HFFc6 (cell line): ENCODE results near the gene WDR35. TPM values are rescaled to one million over a fixed set of nuclear protein-coding genes. Genes with fewer than 3 reads are reported as not detected.
"Not testable (repeated sequence)": the region's sequence is repeated elsewhere in the genome, so short reads cannot be mapped to it uniquely, and the experiment has no call there.

ENCODE experiments used
- DNase-seq: peaks from one replicate; pipeline ENCODE4 v3.0.0-alpha.2; 2018
- H3K27ac Mint-ChIP-seq: 2 replicates; pipeline ENCODE4 v1.8.0; 2020; ENCODE audit warnings: mild to moderate bottlenecking, mixed read lengths
- H3K27me3 Mint-ChIP-seq: 2 replicates; pipeline ENCODE4 v1.8.0; 2021; ENCODE audit warnings: mild to moderate bottlenecking, moderate library complexity, mixed read lengths; ENCODE audit not compliant: insufficient read depth
- H3K36me3 Mint-ChIP-seq: 2 replicates; pipeline ENCODE4 v1.8.0; 2021; ENCODE audit warnings: low read depth, mixed read lengths
- H3K4me1 Mint-ChIP-seq: 2 replicates; pipeline ENCODE4 v1.8.0; 2020; ENCODE audit warnings: low read depth, mixed read lengths
- H3K4me3 Mint-ChIP-seq: 2 replicates; pipeline ENCODE4 v1.8.0; 2020; ENCODE audit warnings: mild to moderate bottlenecking, moderate library complexity, mixed read lengths
- H3K9me3 Mint-ChIP-seq: 2 replicates; pipeline ENCODE4 v1.8.0; 2020; ENCODE audit warnings: mild to moderate bottlenecking, mixed read lengths
- CTCF ChIP-seq: fragments of 200-600 bp; sonication (generic); IDR thresholded peaks from 2 replicates; pipeline ENCODE4 v1.5.0; 2021; ENCODE audit warnings: antibody characterized with exemption, mild to moderate bottlenecking
- total RNA-seq, 6 experiments: library from RNA; stranded (reverse); fragmentation: NEBNext Ultra II Directional; extraction: Animal tissue kit (Norgen Biotek cat#: 25700); gene quantifications; 2 replicates in 1 of 6; 3 replicates in 5 of 6; pipeline ENCODE4 v1.2.3, GENCODE V29; 2021

WDR35 gene
- total RNA-seq, 6 experiments from 2014 or later: 4.5 to 5.4 (median 5.2) TPM

GRCh38 chr2:19881908-19882265 is 108.0 kb downstream of the WDR35 start:
- Mint-ChIP-seq H3K27me3 (peaks cover 40% of the 10 kb centered on the region), H3K36me3 (no peaks in the 10 kb centered on the region), H3K27ac (no peak overlapping the region), H3K9me3 (no peaks in the 10 kb centered on the region), H3K4me1 (no peaks in the 10 kb centered on the region), H3K4me3 (no peak overlapping the region)
- no peak for TF ChIP-seq CTCF
- DNase-seq: no peak

GRCh38 chr2:19881221-19881907 is 108.5 kb downstream of the WDR35 start:
- Mint-ChIP-seq H3K27me3 (peaks cover 42% of the 10 kb centered on the region), H3K27ac (no peak overlapping the region)

GRCh38 chr2:19880191-19880590 is 109.7 kb downstream of the WDR35 start:
- peaks cover 38% of the 10 kb centered on the region for H3K27me3 Mint-ChIP-seq
- H3K4me3 Mint-ChIP-seq, DNase-seq, H3K9me3 Mint-ChIP-seq, H3K36me3 Mint-ChIP-seq, H3K4me1 Mint-ChIP-seq, H3K27ac Mint-ChIP-seq: not testable (repeated sequence)

More at GRCh38 chr2:19881221-19881907, 108.5 kb downstream of the WDR35 start:
- DNase-seq: no peak
- Mint-ChIP-seq H3K4me3 (no peak overlapping the region), H3K4me1 (no peaks in the 10 kb centered on the region), H3K36me3 (no peaks in the 10 kb centered on the region), H3K9me3 (no peaks in the 10 kb centered on the region)
- no peak for TF ChIP-seq CTCF

- Mint-ChIP-seq H3K27me3 (peaks cover 37% of the 10 kb centered on the region), H3K4me1 (peaks cover 6% of the 10 kb centered on the region; the same call in 1 of the 2 replicates), H3K9me3 (no peaks in the 10 kb centered on the region), H3K4me3 (no peak overlapping the region), H3K36me3 (no peaks in the 10 kb centered on the region), H3K27ac (no peak overlapping the region)
- no peak for DNase-seq
- no peak for TF ChIP-seq CTCF
Measured at GRCh38 chr2:19879120-19879519, 110.8 kb downstream of the WDR35 start.

GRCh38 chr2:19878268-19879046 is 111.4 kb downstream of the WDR35 start:
- DNase-seq: no peak
- Mint-ChIP-seq H3K4me1 (peaks cover 6% of the 10 kb centered on the region; the same call in 1 of the 2 replicates), H3K36me3 (no peaks in the 10 kb centered on the region), H3K4me3 (no peak overlapping the region), H3K27me3 (peaks cover 34% of the 10 kb centered on the region), H3K27ac (no peak overlapping the region), H3K9me3 (no peaks in the 10 kb centered on the region)
- no peak for TF ChIP-seq CTCF

- H3K27me3 Mint-ChIP-seq: peaks cover 23% of the 10 kb centered on the region
- DNase-seq: no peak
- no peak for TF ChIP-seq CTCF
- no peak overlapping the region for H3K4me3 Mint-ChIP-seq
- H3K9me3 Mint-ChIP-seq: no peaks in the 10 kb centered on the region
- H3K36me3 Mint-ChIP-seq: no peaks in the 10 kb centered on the region
- no peak overlapping the region for H3K27ac Mint-ChIP-seq
- peaks cover 6% of the 10 kb centered on the region; the same call in 1 of the 2 replicates for H3K4me1 Mint-ChIP-seq
Measured at GRCh38 chr2:19876751-19877150, 113.2 kb downstream of the WDR35 start.
